Activated B cell treated with CpG ODN at 0.5 μM for 24 hours (primary cell): ENCODE results near the gene MOB3C. TPM values are rescaled to one million over a fixed set of nuclear protein-coding genes. Genes with fewer than 3 reads are reported as not detected.

ENCODE experiments used
- ATAC-seq: fragments of 200-7000 bp; cut with Tn5 transposase; one replicate; pipeline ENCODE4 v1.10.0; 2021; ENCODE audit warnings: low read depth, mild to moderate bottlenecking, moderate library complexity
- CTCF ChIA-PET: fragments of 350-600 bp; sonication (Branson Sonifier 250); formaldehyde crosslinking; loops from one replicate; lab custom pipeline; 2021; ENCODE audit warnings: antibody characterized with exemption; lab: Charles Lee
- POLR2A ChIA-PET: fragments of 350-600 bp; sonication (Branson Sonifier 250); formaldehyde crosslinking; loops from one replicate; lab custom pipeline; 2021; ENCODE audit warnings: antibody characterized with exemption; lab: Charles Lee
- DNase-seq: peaks from one replicate; pipeline ENCODE4 v3.0.0; 2022
- H3K27ac Mint-ChIP-seq: one replicate; pipeline ENCODE4 v1.8.0; 2020; ENCODE audit warnings: mixed read lengths
- H3K27me3 Mint-ChIP-seq: one replicate; pipeline ENCODE4 v1.8.0; 2021; ENCODE audit warnings: mixed read lengths
- H3K36me3 Mint-ChIP-seq: one replicate; pipeline ENCODE4 v1.8.0; 2021; ENCODE audit warnings: low read depth, mixed read lengths
- H3K4me1 Mint-ChIP-seq: one replicate; pipeline ENCODE4 v1.8.0; 2021; ENCODE audit warnings: mixed read lengths
- H3K4me3 Mint-ChIP-seq: one replicate; pipeline ENCODE4 v1.8.0; 2020; ENCODE audit warnings: mild to moderate bottlenecking, mixed read lengths
- H3K9me3 Mint-ChIP-seq: one replicate; pipeline ENCODE4 v1.8.0; 2020; ENCODE audit warnings: mixed read lengths
- CTCF ChIP-seq: fragments of 200-600 bp; IDR thresholded peaks from one replicate; pipeline ENCODE4 v1.8.0; 2022; ENCODE audit warnings: antibody characterized with exemption, mild to moderate bottlenecking
- intact Hi-C: fragments of 100-400 bp; cut with micrococcal nuclease; formaldehyde crosslinking; loops from one replicate; pipeline ENCODE4 v1.15.1; 2024
- total RNA-seq: library from RNA; stranded (reverse); gene quantifications from 2 replicates; pipeline ENCODE4 v1.2.3, GENCODE V29; 2022

MOB3C gene
- total RNA-seq, 1 donor from 2014 or later: 10.7 TPM

GRCh38 chr1:46575778-46576177, 40.8 kb downstream of the MOB3C start:
- intact Hi-C loops: no loop called here

GRCh38 chr1:46575300-46575699, 41.3 kb downstream of the MOB3C start:
- no peak overlapping the region for H3K27ac Mint-ChIP-seq
- H3K36me3 Mint-ChIP-seq: peaks cover 72% of the 10 kb centered on the region
- no peaks in the 10 kb centered on the region for H3K4me1 Mint-ChIP-seq
- ATAC-seq (no peak), DNase-seq (no peak)
- ChIA-PET POLR2A (no interaction called here), CTCF (no interaction called here)
- no peak overlapping the region for H3K4me3 Mint-ChIP-seq
- no peak for TF ChIP-seq CTCF
- intact Hi-C loops: no loop called here
- no peaks in the 10 kb centered on the region for H3K27me3 Mint-ChIP-seq
- H3K9me3 Mint-ChIP-seq: no peaks in the 10 kb centered on the region

More at GRCh38 chr1:46575778-46576177, 40.8 kb downstream of the MOB3C start:
- Mint-ChIP-seq H3K27ac (no peak overlapping the region), H3K9me3 (no peaks in the 10 kb centered on the region), H3K4me3 (no peak overlapping the region), H3K4me1 (no peaks in the 10 kb centered on the region), H3K27me3 (no peaks in the 10 kb centered on the region), H3K36me3 (peaks cover 75% of the 10 kb centered on the region)
- DNase-seq: no peak
- ChIA-PET POLR2A (no interaction called here), CTCF (no interaction called here)
- TF ChIP-seq CTCF: no peak
- no peak for ATAC-seq

- ATAC-seq: no peak
- no peak for DNase-seq
- Mint-ChIP-seq H3K27ac (no peak overlapping the region), H3K36me3 (peaks cover 61% of the 10 kb centered on the region), H3K9me3 (no peaks in the 10 kb centered on the region), H3K27me3 (no peaks in the 10 kb centered on the region), H3K4me3 (no peak overlapping the region), H3K4me1 (no peaks in the 10 kb centered on the region)
- no peak for TF ChIP-seq CTCF
- ChIA-PET CTCF (interaction anchor here (0.9 kb wide), 1 partner anchor 125 kb away, joined by 3 read pairs; no protein-coding TSS in a partner anchor), POLR2A (no interaction called here)
- intact Hi-C loops: no loop called here
Observed at GRCh38 chr1:46571691-46572225, 44.9 kb downstream of the MOB3C start.

GRCh38 chr1:46569884-46570725, 46.5 kb downstream of the MOB3C start:
- Mint-ChIP-seq H3K27ac (no peak overlapping the region), H3K4me1 (no peaks in the 10 kb centered on the region), H3K36me3 (peaks cover 57% of the 10 kb centered on the region), H3K27me3 (no peaks in the 10 kb centered on the region), H3K9me3 (no peaks in the 10 kb centered on the region), H3K4me3 (no peak overlapping the region)
- DNase-seq: no peak
- no peak for ATAC-seq
- TF ChIP-seq CTCF: no peak
- ChIA-PET POLR2A (no interaction called here), CTCF (no interaction called here)
- intact Hi-C loops: no loop called here

- Mint-ChIP-seq H3K27me3 (no peaks in the 10 kb centered on the region), H3K9me3 (no peaks in the 10 kb centered on the region), H3K36me3 (peaks cover 55% of the 10 kb centered on the region), H3K4me1 (no peaks in the 10 kb centered on the region), H3K4me3 (no peak overlapping the region), H3K27ac (no peak overlapping the region)
- CTCF ChIA-PET: no interaction called here
- POLR2A ChIA-PET: no interaction called here
- ATAC-seq: no peak
- TF ChIP-seq CTCF: no peak
- DNase-seq: no peak
- intact Hi-C loops: no loop called here
Observed at GRCh38 chr1:46569116-46569515, 47.5 kb downstream of the MOB3C start.
